Measurements from ENCODE around the gene GDE1.

GDE1 gene

DNA sequence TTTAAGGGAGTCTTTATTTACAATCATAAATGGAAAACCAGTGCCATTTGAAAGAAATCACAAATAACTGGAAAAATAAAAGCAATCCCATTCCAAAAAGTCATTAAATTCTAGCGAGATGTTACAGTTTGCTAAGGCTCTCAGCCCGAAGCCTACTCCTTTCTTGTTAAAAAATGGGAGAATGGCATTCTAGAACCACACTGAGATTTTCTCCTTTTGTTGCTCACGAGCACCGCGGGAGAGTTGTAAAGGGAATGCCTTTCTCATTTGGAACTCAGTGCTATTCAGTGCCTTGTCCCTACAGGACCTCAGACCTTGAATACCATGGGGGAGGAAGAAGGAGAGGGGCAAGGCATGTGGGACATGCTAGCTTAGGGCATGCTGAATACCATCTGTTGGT, 36.3 kb downstream of the GDE1 start:
- DNase-seq: no peak

DNA sequence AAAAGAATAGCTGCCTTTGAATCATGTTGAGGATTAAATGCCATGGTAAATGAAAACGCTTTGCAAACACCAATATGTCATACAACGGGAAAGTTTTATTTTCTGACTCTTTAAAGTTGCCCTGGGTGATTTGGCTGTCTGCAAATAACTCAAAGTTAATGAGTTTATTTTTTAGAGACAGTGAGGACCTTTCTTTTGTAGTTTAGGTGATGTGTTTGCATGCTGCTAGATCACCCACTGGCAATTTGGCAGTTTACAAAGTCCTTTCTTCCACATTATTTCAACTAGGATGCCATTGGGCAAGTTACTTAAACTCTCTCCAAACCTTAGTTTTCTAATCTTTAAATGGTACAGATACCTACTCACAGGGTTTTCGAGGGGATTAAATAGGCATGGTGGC, 37.8 kb downstream of the GDE1 start:
- DNase-seq: no peak

GRCh38 chr16:19482291-19482690, 39.6 kb downstream of the GDE1 start:
- DNase-seq: no peak

- DNase-seq: no peak
Observed at GRCh38 chr16:19481769-19482168, 40.1 kb downstream of the GDE1 start.

DNA sequence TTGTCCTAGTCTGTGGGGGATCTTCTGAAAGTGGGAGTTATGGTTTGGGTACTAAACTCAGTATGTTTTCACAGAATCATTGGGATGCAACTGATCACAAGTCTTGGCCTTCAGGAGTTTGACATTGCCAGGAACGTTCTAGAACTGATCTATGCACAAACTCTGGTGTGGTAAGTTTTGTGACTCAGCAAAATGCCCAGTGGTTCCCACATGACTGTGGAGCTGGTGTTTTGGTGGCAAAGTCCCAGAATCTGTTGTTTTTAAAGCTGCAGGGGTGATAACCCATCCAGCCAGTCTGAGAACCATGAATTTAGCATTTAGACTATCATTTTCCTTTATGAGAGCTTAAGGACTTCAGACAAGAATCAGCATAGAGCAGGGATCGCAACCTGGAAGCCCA, 40.6 kb downstream of the GDE1 start:
- DNase-seq: no peak

DNA sequence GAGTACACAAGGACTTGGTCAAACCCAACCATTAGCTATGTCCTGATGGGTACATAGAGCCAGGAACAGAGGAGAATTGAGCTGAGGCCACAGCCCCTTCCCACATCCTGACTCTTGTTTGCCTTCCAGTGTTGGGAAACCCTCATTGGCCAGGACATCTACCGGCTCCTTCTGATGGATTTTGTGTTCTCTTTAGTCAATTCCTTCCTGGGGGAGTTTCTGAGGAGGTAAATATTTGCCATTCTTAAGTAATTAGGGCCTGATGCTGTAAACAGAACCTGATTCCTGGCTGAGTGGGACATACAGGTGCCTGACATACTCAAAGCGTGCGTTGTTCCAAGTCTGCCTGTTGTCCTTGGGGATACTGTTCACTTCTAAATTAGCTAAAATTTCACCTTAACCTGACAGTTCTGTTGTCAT, 42.6 kb downstream of the GDE1 start:
- DNase-seq: no peak

- no peak for DNase-seq
Observed at GRCh38 chr16:19478505-19478904, 43.4 kb downstream of the GDE1 start.

GRCh38 chr16:19474617-19475016, 47.3 kb downstream of the GDE1 start:
- DNase-seq: no peak

- DNase-seq: no peak
Observed at GRCh38 chr16:19472482-19472881, 49.4 kb downstream of the GDE1 start.

GRCh38 chr16:19468300-19468699, 53.6 kb downstream of the GDE1 start:
- no peak for DNase-seq

DNA sequence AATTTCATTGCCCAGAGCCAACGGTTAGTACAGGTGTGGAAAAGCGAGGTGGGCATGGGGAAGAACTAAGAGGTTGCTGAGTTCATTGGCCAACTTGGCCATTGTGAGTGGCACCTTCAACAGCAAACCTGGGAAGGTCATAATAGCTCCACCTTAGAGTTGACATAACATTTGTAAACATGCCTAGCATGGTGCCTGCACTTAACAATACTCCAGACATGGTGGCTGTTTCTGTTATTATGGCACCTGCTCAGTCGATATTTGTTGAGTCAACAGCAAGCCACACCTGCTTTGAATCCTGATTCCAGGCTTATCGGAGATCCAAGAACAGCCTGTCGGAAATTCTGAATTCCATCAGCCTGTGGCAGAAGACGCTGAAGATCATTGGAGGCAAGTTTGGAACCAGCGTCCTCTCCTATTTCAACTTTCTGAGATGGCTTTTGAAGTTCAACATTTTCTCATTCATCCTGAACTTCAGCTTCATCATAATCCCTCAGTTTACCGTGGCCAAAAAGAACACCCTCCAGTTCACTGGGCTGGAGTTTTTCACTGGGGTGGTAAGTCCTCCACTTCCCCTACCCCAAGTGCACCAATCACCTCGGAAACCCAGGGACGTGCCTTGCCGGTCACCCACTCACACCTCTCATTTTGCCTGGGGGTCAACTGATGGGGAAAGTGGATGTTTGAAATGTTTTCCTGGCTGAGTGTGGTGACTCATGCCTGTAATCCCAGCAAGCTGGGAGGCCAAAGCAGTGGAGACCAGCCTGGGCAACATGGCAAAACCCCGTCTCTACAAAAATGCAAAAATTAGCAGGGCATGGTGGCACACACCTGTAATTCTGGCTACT, 58.2 kb downstream of the GDE1 start:
- DNase-seq: no peak

GRCh38 chr16:19460397-19460796, 61.5 kb downstream of the GDE1 start:
- DNase-seq: no peak

GRCh38 chr16:19458722-19459379, 63.0 kb downstream of the GDE1 start:
- no peak for DNase-seq
